H1 (cell line): ENCODE results near the gene COL5A1. TPM values are rescaled to one million over a fixed set of nuclear protein-coding genes. Genes with fewer than 3 reads are reported as not detected.

Experiments used
- CTCF ChIA-PET: fragments of 300-600 bp; sonication (Branson Sonifier 250); formaldehyde crosslinking; loops from one replicate; lab custom pipeline; 2021; ENCODE audit not compliant: partially characterized antibody; lab: Charles Lee
- POLR2A ChIA-PET: fragments of 300-600 bp; sonication (Branson Sonifier 250); formaldehyde crosslinking; loops from one replicate; lab custom pipeline; 2021; ENCODE audit warnings: inconsistent platforms; ENCODE audit not compliant: partially characterized antibody; lab: Charles Lee
- DNase-seq, 2 experiments: peaks; one replicate each; pipeline versions ENCODE4 v3.0.0 to v3.0.0-alpha.2; 2010 to 2022; ENCODE audit warnings: low spot score in 2 of 2, low read depth in 1 of 2, mixed read lengths in 1 of 2
- FAIRE-seq: peaks from 2 replicates; lab custom pipeline; 2011; peaks lifted over from hg19 to GRCh38; lab: Jason Lieb, UNC
- H2AFZ ChIP-seq: 2 replicates; pipeline ENCODE4 v1.8.1; 2012; ENCODE audit warnings: low read length, inconsistent platforms
- H2AK5ac ChIP-seq: 2 replicates; pipeline ENCODE4 v1.6.1; 2013; ENCODE audit warnings: low read depth, low read length
- H2BK120ac ChIP-seq: replicated peaks from 2 replicates; pipeline ENCODE3; 2013; ENCODE audit warnings: low read depth, low read length, inconsistent platforms
- H2BK12ac ChIP-seq: 2 replicates; pipeline ENCODE4 v1.6.1; 2013; ENCODE audit warnings: low read depth, low read length
- H2BK15ac ChIP-seq: 2 replicates; pipeline ENCODE4 v1.6.1; 2013; ENCODE audit warnings: low read length
- H2BK20ac ChIP-seq: 2 replicates; pipeline ENCODE4 v1.6.1; 2013; ENCODE audit warnings: low read length
- H2BK5ac ChIP-seq: 2 replicates; pipeline ENCODE4 v1.6.1; 2013; ENCODE audit warnings: low read depth, low read length
- H3K14ac ChIP-seq: 2 replicates; pipeline ENCODE4 v1.6.1; 2013; ENCODE audit warnings: inconsistent platforms; ENCODE audit not compliant: insufficient read length
- H3K18ac ChIP-seq: 2 replicates; pipeline ENCODE4 v1.6.1; 2013; ENCODE audit warnings: low read length; ENCODE audit errors: extremely low read depth
- H3K23ac ChIP-seq: 2 replicates; pipeline ENCODE4 v1.6.1; 2013; ENCODE audit warnings: inconsistent platforms; ENCODE audit not compliant: insufficient read length
- H3K23me2 ChIP-seq: 2 replicates; pipeline ENCODE4 v1.6.1; 2013; ENCODE audit warnings: low read depth, low read length
- H3K27ac ChIP-seq: 2 replicates; pipeline ENCODE4 v1.6.1; 2011; ENCODE audit warnings: low read depth, low read length, inconsistent platforms
- H3K27me3 ChIP-seq, 4 experiments: replicated peaks in 1 of 4; 1 replicate in 1 of 4; 2 replicates in 3 of 4; pipeline versions ENCODE4 v1.6.1 to v1.8.1; 2011 to 2013; ENCODE audit warnings: low read length in 3 of 4, mild to moderate bottlenecking in 3 of 4, inconsistent platforms in 2 of 4, mixed read lengths in 2 of 4, moderate library complexity in 1 of 4; ENCODE audit not compliant: control insufficient read depth in 3 of 4, insufficient read depth in 3 of 4; ENCODE audit errors: extremely low read depth in 1 of 4
- H3K36me3 ChIP-seq, 4 experiments: 2 replicates each; pipeline versions ENCODE4 v1.6.1 to v1.8.1; 2011 to 2013; ENCODE audit warnings: mild to moderate bottlenecking in 4 of 4, low read length in 3 of 4, moderate library complexity in 2 of 4, control low read depth in 1 of 4, inconsistent platforms in 1 of 4; ENCODE audit not compliant: insufficient read depth in 4 of 4, control insufficient read depth in 2 of 4
- H3K4ac ChIP-seq: replicated peaks from 2 replicates; pipeline ENCODE3; 2013; ENCODE audit warnings: low read length, low read depth, mixed read lengths, inconsistent platforms; ENCODE audit not compliant: insufficient read length
- H3K4me1 ChIP-seq, 4 experiments: replicated peaks in 1 of 4; 1 replicate in 1 of 4; 2 replicates in 3 of 4; pipeline versions ENCODE4 v1.6.1 to v1.8.1; 2011 to 2013; ENCODE audit warnings: low read length in 3 of 4, inconsistent platforms in 2 of 4, mixed read lengths in 1 of 4; ENCODE audit not compliant: insufficient read depth in 4 of 4, control insufficient read depth in 3 of 4
- H3K4me2 ChIP-seq, 2 experiments: 2 replicates each; pipeline versions ENCODE4 v1.6.1 to v1.8.1; 2011 to 2013; ENCODE audit warnings: low read depth in 2 of 2, low read length in 2 of 2, control low read depth in 1 of 2, inconsistent platforms in 1 of 2, mild to moderate bottlenecking in 1 of 2; ENCODE audit not compliant: insufficient read depth in 1 of 2
- H3K4me3 ChIP-seq, 4 experiments: fragments of 200-600, 300-600 bp in 1 of 4; sonication (generic), shearing (Covaris generic), sonication (Bioruptor Twin) in 1 of 4; 2 replicates each; pipeline versions ENCODE4 v1.5.1 to v1.8.1; 2011 to 2016; ENCODE audit warnings: low read length in 4 of 4, low read depth in 3 of 4, control low read depth in 2 of 4, inconsistent platforms in 2 of 4, mild to moderate bottlenecking in 2 of 4, mixed read lengths in 1 of 4, moderate library complexity in 1 of 4; ENCODE audit not compliant: insufficient read depth in 2 of 4; ENCODE audit errors: extremely low read depth in 1 of 4
- H3K56ac ChIP-seq: replicated peaks from 2 replicates; pipeline ENCODE3; 2013; ENCODE audit warnings: low read depth, mild to moderate bottlenecking, mixed read lengths, low read length, inconsistent platforms; ENCODE audit not compliant: insufficient read length
- H3K79me1 ChIP-seq: 2 replicates; pipeline ENCODE4 v1.6.1; 2013; ENCODE audit warnings: low read depth, low read length, control low read depth
- H3K79me2 ChIP-seq, 2 experiments: 2 replicates each; pipeline versions ENCODE4 v1.6.1 to v1.8.1; 2012 to 2013; ENCODE audit warnings: low read length in 2 of 2, mild to moderate bottlenecking in 2 of 2, inconsistent platforms in 1 of 2; ENCODE audit not compliant: insufficient read depth in 2 of 2, control insufficient read depth in 1 of 2
- H3K9ac ChIP-seq, 4 experiments: replicated peaks in 1 of 4; 1 replicate in 1 of 4; 2 replicates in 3 of 4; pipeline versions ENCODE4 v1.6.1 to v1.8.1; 2011 to 2013; ENCODE audit warnings: low read depth in 3 of 4, low read length in 3 of 4, control low read depth in 2 of 4, mild to moderate bottlenecking in 2 of 4, moderate library complexity in 2 of 4, inconsistent platforms in 1 of 4; ENCODE audit errors: extremely low read depth in 1 of 4
- H3K9me3 ChIP-seq, 2 experiments: 2 replicates each; pipeline versions ENCODE4 v1.6.1 to v1.8.1; 2012 to 2013; ENCODE audit warnings: mild to moderate bottlenecking in 2 of 2, moderate library complexity in 2 of 2, control low read depth in 1 of 2, inconsistent platforms in 1 of 2, low read depth in 1 of 2, low read length in 1 of 2, mixed read lengths in 1 of 2; ENCODE audit not compliant: insufficient read depth in 2 of 2
- H4K20me1 ChIP-seq, 2 experiments: replicated peaks in 1 of 2; 2 replicates each; pipeline versions ENCODE3 to v1.8.1; 2011 to 2013; ENCODE audit warnings: inconsistent platforms in 2 of 2, low read length in 2 of 2, mild to moderate bottlenecking in 1 of 2; ENCODE audit not compliant: insufficient read depth in 2 of 2, control insufficient read depth in 1 of 2
- H4K5ac ChIP-seq: 2 replicates; pipeline ENCODE4 v1.6.1; 2013; ENCODE audit warnings: low read length, low read depth, mixed read lengths, inconsistent platforms; ENCODE audit not compliant: insufficient read length
- H4K8ac ChIP-seq: 2 replicates; pipeline ENCODE4 v1.8.0; 2013; ENCODE audit warnings: mild to moderate bottlenecking, moderate library complexity, low read length, inconsistent platforms; ENCODE audit not compliant: insufficient read depth; ENCODE audit errors: extremely low read depth
- H4K91ac ChIP-seq: replicated peaks from 2 replicates; pipeline ENCODE3; 2013; ENCODE audit warnings: low read length, mixed read lengths, inconsistent platforms; ENCODE audit not compliant: insufficient read length
- GTF2F1 ChIP-seq: IDR thresholded peaks from 2 replicates; pipeline ENCODE4 v1.6.1; 2012; ENCODE audit warnings: low read depth, low read length, improper control_type of control experiment, borderline replicate concordance
- HDAC2 ChIP-seq, 2 experiments: fragments of 300-600 bp in 1 of 2; sonication (generic) in 1 of 2; IDR thresholded peaks; 2 replicates each; pipeline ENCODE4 v1.6.1; 2011 to 2012; ENCODE audit warnings: low read depth in 2 of 2, low read length in 2 of 2, mild to moderate bottlenecking in 2 of 2, moderate library complexity in 2 of 2, borderline replicate concordance in 1 of 2, inconsistent platforms in 1 of 2
- WGBS, 2 experiments: shearing (Covaris generic) in 1 of 2; methylation state at CpG; one replicate each; pipeline versions ENCODE4 v1.1.6 to v1.1.7; 2013 to 2015; ENCODE audit warnings: low lambda C conversion rate in 2 of 2, mixed read lengths in 2 of 2, inconsistent platforms in 1 of 2, low coverage in 1 of 2, missing lambda C conversion rate in 1 of 2; ENCODE audit not compliant: insufficient replicate concordance in 2 of 2, insufficient coverage in 1 of 2, insufficient read length in 1 of 2; ENCODE audit errors: extremely low coverage in 1 of 2, missing lambda C conversion rate in 1 of 2; 5-methylcytosine and 5-hydroxymethylcytosine counted together
- polyA plus RNA-seq, 7 experiments: library from polyadenylated mRNA; depleted of rRNA in 3 of 7; stranded (reverse) in 5 of 7; unstranded in 2 of 7; fragments of >200 nt in 5 of 7; fragments of 200-250 nt in 2 of 7; gene quantifications; 1 replicate in 5 of 7; 2 replicates in 1 of 7; 4 replicates in 1 of 7; pipeline versions ENCODE4 v1.2.1 to v1.2.3, GENCODE V29; 2011 to 2013; ENCODE audit warnings: missing spikeins in 2 of 7, mixed read lengths in 2 of 7
- total RNA-seq: library from RNA; stranded (reverse); fragmentation: NEBNext Ultra II Directional; extraction: Animal tissue kit (Norgen Biotek cat#: 25700); gene quantifications from 2 replicates; pipeline ENCODE4 v1.2.1, GENCODE V29; 2021

Gene COL5A1
- total and polyA plus RNA-seq, 2 of the 8 experiments (the other 6 are each of a cell fraction or from before 2014, with no cell fraction given) = 3.8 to 12.0 TPM

DNA sequence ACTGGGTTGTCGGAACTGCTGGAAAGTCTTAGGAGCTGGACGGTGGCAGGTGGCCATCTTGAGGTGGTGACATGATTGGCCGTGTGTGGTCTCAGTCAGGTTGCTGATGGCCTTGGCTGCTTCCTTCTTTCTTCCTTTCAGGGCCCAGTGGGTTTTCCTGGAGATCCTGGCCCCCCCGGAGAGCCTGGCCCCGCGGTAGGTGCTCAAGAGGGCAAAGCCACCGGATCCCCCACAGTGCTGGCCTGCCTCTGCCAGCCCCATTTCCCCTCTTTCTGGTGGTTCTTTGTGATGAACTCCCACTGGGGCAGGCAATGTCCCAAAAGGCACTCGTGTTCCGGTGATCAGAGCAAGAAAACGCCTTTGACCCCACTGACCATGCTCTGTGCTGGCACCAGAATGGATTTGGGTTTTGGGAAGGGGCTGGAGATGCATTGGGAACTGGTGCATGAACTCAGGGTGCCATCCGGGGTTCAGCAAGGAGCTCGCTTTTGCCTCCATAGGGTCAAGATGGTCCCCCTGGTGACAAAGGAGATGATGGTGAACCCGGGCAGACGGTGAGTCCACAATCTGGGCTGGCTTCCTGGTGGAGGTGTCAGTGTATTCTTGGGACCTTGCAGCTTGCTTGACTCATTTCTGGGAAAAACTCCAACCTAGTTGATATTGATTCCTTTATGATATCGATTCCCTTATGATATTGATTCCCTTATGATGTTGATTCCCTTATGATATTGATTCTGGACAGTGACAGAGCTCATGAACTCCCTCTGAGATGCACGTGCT lies 174.0 kb downstream of the COL5A1 start:
- no peak overlapping the region for H2AK5ac ChIP-seq
- no peak overlapping the region for H2AFZ ChIP-seq
- no peak overlapping the region for H3K27ac ChIP-seq
- H3K4me3 ChIP-seq = no peak overlapping the region
- POLR2A ChIA-PET = no interaction called here
- no peak overlapping the region for H3K4me2 ChIP-seq
- no peak overlapping the region for H3K14ac ChIP-seq
- no peaks in the 10 kb centered on the region for H3K79me2 ChIP-seq
- H3K9me3 ChIP-seq = no peaks in the 10 kb centered on the region
- no peak overlapping the region for H4K8ac ChIP-seq
- H2BK12ac ChIP-seq = no peak overlapping the region
- H3K9ac ChIP-seq = no peak overlapping the region
- H2BK120ac ChIP-seq = no peak overlapping the region
- no peak overlapping the region for H3K56ac ChIP-seq
- no peak overlapping the region; the same call in 1 of the 2 replicates for H3K18ac ChIP-seq
- peaks cover 9 to 23% (median 14%) of the 10 kb centered on the region in 4 experiments; a peak in 6 of 7 replicates for H3K4me1 ChIP-seq
- H2BK15ac ChIP-seq = no peak overlapping the region
- H3K79me1 ChIP-seq = no peaks in the 10 kb centered on the region
- CTCF ChIA-PET = interaction anchor here (1.0 to 1.1 kb wide), 2 partner anchors 11 to 38 kb away, joined by 3 read pairs; no protein-coding TSS in a partner anchor
- no peaks in the 10 kb centered on the region for H3K27me3 ChIP-seq
- no peak overlapping the region for H2BK20ac ChIP-seq
- no peak overlapping the region for H3K4ac ChIP-seq
- no peaks in the 10 kb centered on the region for H3K23me2 ChIP-seq
- no peak overlapping the region for H3K23ac ChIP-seq
- H4K91ac ChIP-seq = no peak overlapping the region
- DNase-seq (no peak), FAIRE-seq (no peak)
- H3K36me3 ChIP-seq = no peaks in the 10 kb centered on the region; a peak in 1 of 8 replicates
- H4K20me1 ChIP-seq = no peaks in the 10 kb centered on the region
- no peak overlapping the region for H4K5ac ChIP-seq
- no peak overlapping the region; the same call in 1 of the 2 replicates for H2BK5ac ChIP-seq
- TF ChIP-seq GTF2F1 = no peak
- TF ChIP-seq HDAC2 (IDR thresholded peaks at IDR 0.05; ENCODE audit: borderline replicate concordance in 1 of 2, low read depth in 2 of 2, low read length in 2 of 2) = no peak
- WGBS, 2 experiments = 91% methylated on average over 16 of the region's 16 CpGs; no CpG with 5 or more reads in 1 of the 2 experiments
